ENCODE results near the gene RIPOR2. TPM values are rescaled to one million over a fixed set of nuclear protein-coding genes. Genes with fewer than 3 reads are reported as not detected.

The RIPOR2 gene
- total RNA-seq, 1 experiment from 2014 or later, result 0.47 TPM

- BruUV-seq (replicated peaks), result no TSS peak
- Mint-ChIP-seq H3K27me3 (ENCODE audit: unreplicated experiment) (peaks cover 92% of the 10 kb centered on the region), H3K4me1 (ENCODE audit: low read depth, unreplicated experiment) (peaks cover 7% of the 10 kb centered on the region), H3K4me3 (ENCODE audit: low read depth, unreplicated experiment) (no peak overlapping the region), H3K9me3 (ENCODE audit: low read depth, unreplicated experiment) (peaks cover under 1% of the 10 kb centered on the region), H3K36me3 (ENCODE audit: insufficient read depth, unreplicated experiment) (peaks cover 15% of the 10 kb centered on the region), H3K27ac (ENCODE audit: unreplicated experiment) (no peak overlapping the region)
- no peak for DNase-seq
- TF ChIP-seq CTCF (IDR thresholded peaks at IDR 0.05; ENCODE audit: unreplicated experiment), result no peak
- intact Hi-C loops (cut with micrococcal nuclease; ENCODE audit: unreplicated experiment), result no loop called here
- CTCF ChIA-PET, result interaction anchor here (3.9 kb wide), 1 partner anchor 83 kb away, joined by 32 read pairs; no protein-coding TSS in a partner anchor
These were observed 27.7 kb downstream of the RIPOR2 start for GRCh38 chr6:24907919-24908649.

- no peak for DNase-seq
- H3K36me3 Mint-ChIP-seq (ENCODE audit: insufficient read depth, unreplicated experiment), result peaks cover 14% of the 10 kb centered on the region
- TF ChIP-seq CTCF (IDR thresholded peaks at IDR 0.05; ENCODE audit: unreplicated experiment), result no peak
- peaks cover 87% of the 10 kb centered on the region for H3K27me3 Mint-ChIP-seq (ENCODE audit: unreplicated experiment)
- BruUV-seq (replicated peaks), result no TSS peak
- H3K4me1 Mint-ChIP-seq (ENCODE audit: low read depth, unreplicated experiment), result peaks cover 13% of the 10 kb centered on the region
- H3K9me3 Mint-ChIP-seq (ENCODE audit: low read depth, unreplicated experiment), result peaks cover 8% of the 10 kb centered on the region
- intact Hi-C loops (cut with micrococcal nuclease; ENCODE audit: unreplicated experiment), result no loop called here
- H3K4me3 Mint-ChIP-seq (ENCODE audit: low read depth, unreplicated experiment), result no peak overlapping the region
- H3K27ac Mint-ChIP-seq (ENCODE audit: unreplicated experiment), result no peak overlapping the region
- CTCF ChIA-PET, result interaction anchor here (0.8 kb wide), 1 partner anchor 112 kb away, joined by 3 read pairs; no protein-coding TSS in a partner anchor
These were observed 29.4 kb downstream of the RIPOR2 start for GRCh38 chr6:24906314-24906713.

GRCh38 chr6:24905483-24905882, 30.3 kb downstream of the RIPOR2 start:
- peaks cover 11% of the 10 kb centered on the region for H3K4me1 Mint-ChIP-seq (ENCODE audit: low read depth, unreplicated experiment)
- TF ChIP-seq CTCF (IDR thresholded peaks at IDR 0.05; ENCODE audit: unreplicated experiment), result no peak
- no TSS peak for BruUV-seq (replicated peaks)
- H3K27me3 Mint-ChIP-seq (ENCODE audit: unreplicated experiment), result peaks cover 78% of the 10 kb centered on the region
- peaks cover 8% of the 10 kb centered on the region for H3K9me3 Mint-ChIP-seq (ENCODE audit: low read depth, unreplicated experiment)
- CTCF ChIA-PET, result interaction anchor here (0.8 to 0.9 kb wide), 2 partner anchors 112 to 280 kb away, joined by 3 read pairs; no protein-coding TSS in a partner anchor
- no peak overlapping the region for H3K4me3 Mint-ChIP-seq (ENCODE audit: low read depth, unreplicated experiment)
- H3K36me3 Mint-ChIP-seq (ENCODE audit: insufficient read depth, unreplicated experiment), result peaks cover 6% of the 10 kb centered on the region
- H3K27ac Mint-ChIP-seq (ENCODE audit: unreplicated experiment), result no peak overlapping the region
- intact Hi-C loops (cut with micrococcal nuclease; ENCODE audit: unreplicated experiment), result no loop called here
- DNase-seq, result no peak

GRCh38 chr6:24903681-24904080, 32.1 kb downstream of the RIPOR2 start:
- intact Hi-C loops (cut with micrococcal nuclease; ENCODE audit: unreplicated experiment), result no loop called here
- peaks cover 6% of the 10 kb centered on the region for H3K4me1 Mint-ChIP-seq (ENCODE audit: low read depth, unreplicated experiment)
- no peak for TF ChIP-seq CTCF (IDR thresholded peaks at IDR 0.05; ENCODE audit: unreplicated experiment)
- no peak overlapping the region for H3K4me3 Mint-ChIP-seq (ENCODE audit: low read depth, unreplicated experiment)
- H3K27ac Mint-ChIP-seq (ENCODE audit: unreplicated experiment), result no peak overlapping the region
- BruUV-seq (replicated peaks), result no TSS peak
- no peaks in the 10 kb centered on the region for H3K36me3 Mint-ChIP-seq (ENCODE audit: insufficient read depth, unreplicated experiment)
- peaks cover 60% of the 10 kb centered on the region for H3K27me3 Mint-ChIP-seq (ENCODE audit: unreplicated experiment)
- no peak for DNase-seq
- H3K9me3 Mint-ChIP-seq (ENCODE audit: low read depth, unreplicated experiment), result peaks cover 8% of the 10 kb centered on the region
- CTCF ChIA-PET, result no interaction called here
